ENCODE measurements around the gene SPDYE3.

- no peak for TF ChIP-seq POLR2A (IDR thresholded peaks at IDR 0.05)
- TF ChIP-seq CTCF (IDR thresholded peaks at IDR 0.05) = no peak
- TF ChIP-seq POLR2AphosphoS5 (IDR thresholded peaks at IDR 0.05) = no peak
These were observed 63.2 kb downstream of the SPDYE3 start for GRCh38 chr7:100370746-100371145.

Data from prostate gland (tissue), 2 donors.